SH-SY5Y (cell line): ENCODE measurements around the gene CUEDC1.

Experiments used
- GATA2 ChIP-seq: IDR thresholded peaks from 2 replicates; pipeline ENCODE4 v1.6.1; 2011; ENCODE audit warnings: mild to moderate bottlenecking, low read depth, low read length
- GATA3 ChIP-seq: IDR thresholded peaks from 2 replicates; pipeline ENCODE4 v1.6.1; 2011; ENCODE audit warnings: low read depth, mild to moderate bottlenecking, low read length, moderate library complexity

CUEDC1 gene

DNA sequence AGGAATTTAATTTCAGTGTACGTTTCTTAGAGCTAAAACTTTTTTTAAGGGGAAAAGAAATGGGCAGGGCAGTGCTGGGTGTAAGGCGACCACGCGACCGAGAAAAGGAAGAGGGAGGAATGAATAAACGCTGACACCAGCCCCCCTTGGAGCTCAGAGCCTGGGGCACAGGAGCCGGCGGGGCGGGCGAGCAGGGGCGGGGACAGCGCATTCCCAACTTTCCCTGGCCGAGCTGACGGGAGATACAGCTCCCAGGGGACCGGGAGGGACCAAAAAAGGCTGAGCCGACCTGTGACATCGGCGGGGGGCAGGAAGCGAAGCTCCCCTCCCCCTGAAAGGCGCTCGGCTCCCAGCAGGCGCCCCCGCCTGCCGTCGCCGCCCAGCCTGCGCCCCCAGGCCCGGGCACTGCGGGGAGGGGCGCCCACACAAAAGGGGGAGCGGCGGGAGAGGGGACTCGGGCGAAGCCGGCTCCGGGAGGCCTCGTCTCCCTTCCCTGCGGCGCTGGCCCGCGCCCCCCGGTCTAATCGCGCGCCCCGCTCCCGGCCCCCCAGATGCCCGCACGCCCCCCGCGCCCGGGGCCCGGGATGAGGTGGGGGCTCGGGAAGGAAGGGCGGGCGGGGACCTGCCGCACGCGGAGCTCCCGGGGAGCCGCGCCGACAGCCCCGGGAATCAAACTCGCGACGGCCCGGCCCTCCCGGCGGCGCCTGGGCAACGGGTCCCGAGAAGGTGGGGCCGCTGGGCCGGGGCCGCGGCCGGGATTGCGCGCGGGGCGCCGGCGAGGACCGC, 622 bp downstream of the CUEDC1 start:
- TF ChIP-seq GATA2 = no peak
- no peak for TF ChIP-seq GATA3

DNA sequence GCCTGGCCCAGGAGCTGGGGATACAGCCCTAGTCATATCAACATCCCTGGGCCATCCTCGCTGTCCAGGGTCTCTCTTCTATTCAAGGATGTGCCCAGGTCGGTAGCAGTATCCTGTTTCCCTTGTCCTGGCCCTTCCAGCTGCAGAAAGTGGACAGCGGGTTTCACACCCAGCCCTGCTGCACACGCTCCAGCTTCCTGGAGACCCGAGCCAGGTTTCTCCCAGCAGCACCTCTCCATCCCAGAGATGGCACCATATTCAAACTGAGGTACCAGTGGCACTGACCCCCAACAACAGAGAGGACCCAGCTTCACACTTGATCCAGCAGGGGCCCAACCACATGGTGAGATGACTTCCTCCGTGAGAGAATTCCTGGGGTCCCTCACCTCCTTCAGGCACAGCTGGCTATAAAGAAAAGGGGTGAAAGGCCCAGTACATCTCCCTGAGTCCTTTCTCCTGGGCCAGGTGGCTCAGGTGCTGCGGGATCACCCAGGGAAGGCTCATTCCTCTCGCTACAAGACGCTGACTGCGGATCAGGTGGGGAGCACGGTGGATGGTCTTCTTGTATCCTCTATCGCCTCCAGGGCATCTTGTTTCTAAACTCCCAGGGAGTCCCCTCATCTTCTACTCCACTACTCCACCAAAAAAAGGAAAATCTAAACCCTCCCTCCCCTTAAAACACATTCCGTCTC, 1.4 kb downstream of the CUEDC1 start:
- TF ChIP-seq GATA3 = no peak
- no peak for TF ChIP-seq GATA2

DNA sequence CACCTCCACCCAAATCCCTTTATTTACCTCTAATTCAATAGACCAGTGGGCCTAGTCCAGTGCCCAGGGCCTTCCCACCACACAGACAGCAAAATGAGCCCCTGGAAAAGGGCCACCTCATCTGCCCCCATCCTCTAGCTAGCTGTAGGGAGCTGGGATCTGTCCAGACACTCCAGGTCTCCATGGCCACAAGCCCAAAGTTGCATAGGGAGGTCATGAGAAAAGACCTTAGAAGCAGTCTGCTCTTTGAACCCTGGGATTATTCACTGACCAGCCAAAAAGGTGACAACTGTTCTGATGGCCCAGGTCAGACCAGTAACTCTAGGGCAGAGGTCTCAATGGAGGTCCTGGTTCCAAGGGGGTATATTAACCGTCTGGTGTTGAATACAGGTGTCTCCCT, 2.0 kb downstream of the CUEDC1 start:
- TF ChIP-seq GATA3 (no peak), GATA2 (no peak)

DNA sequence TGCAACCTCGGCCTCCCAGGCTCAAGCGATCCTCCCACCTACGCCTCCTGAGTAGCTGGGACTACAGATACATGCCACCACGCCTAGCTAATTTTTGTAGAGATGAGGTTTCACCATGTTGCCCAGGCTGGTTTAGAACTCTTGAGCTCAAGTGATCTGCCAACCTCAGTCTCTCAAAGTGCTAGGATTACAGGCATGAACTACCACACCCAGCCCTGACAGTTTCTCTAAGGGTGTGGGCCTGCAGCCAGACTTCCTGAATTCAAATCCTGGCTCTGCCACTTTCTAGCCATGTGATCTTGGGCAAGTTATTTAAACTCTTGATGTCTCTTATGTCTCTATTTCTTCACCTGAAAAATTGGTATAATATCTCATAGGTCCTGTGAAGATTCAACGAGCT, 5.6 kb downstream of the CUEDC1 start:
- TF ChIP-seq GATA2 (no peak), GATA3 (no peak)

DNA sequence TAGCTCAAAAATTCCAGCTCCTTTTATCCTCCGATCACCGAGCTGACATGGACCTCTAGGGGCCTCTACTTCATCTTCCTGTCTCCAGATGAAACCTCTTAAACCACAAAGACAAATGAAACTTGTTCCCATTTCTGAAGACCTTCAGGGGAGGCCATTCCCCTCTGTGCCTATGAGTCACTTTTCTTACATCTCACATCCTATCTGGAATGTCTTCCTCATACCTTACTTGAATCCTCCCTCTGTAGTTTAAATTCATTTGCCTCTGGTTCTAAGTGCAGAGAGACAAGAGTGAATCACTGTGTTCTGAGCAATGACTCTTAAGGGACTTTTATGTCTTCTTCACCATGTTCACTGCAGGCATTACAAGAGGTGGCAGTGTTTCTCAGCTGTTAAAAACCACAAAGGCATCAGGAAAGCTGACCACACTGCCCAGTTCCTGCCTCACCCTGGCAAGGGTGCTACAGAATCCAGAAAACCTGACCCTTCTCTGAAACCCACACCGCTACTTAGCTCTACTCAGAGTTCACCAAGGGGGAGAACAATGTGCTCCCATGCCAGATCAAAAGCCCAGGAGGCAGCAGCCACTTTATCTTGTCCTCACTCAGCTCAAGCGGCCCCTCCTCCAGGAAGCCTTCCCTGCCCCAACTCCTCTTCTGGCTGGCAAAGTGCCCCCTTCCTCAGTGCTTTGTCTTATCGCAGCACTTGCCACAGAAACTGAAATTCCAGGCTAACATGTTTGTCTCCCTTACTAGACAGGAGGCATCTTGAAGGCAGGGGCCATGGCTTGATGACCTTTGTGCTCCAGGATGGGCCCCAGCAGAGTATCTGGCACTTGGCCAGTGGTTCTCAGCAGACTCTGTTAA, 6.4 kb downstream of the CUEDC1 start:
- TF ChIP-seq GATA2 (no peak), GATA3 (no peak)

DNA sequence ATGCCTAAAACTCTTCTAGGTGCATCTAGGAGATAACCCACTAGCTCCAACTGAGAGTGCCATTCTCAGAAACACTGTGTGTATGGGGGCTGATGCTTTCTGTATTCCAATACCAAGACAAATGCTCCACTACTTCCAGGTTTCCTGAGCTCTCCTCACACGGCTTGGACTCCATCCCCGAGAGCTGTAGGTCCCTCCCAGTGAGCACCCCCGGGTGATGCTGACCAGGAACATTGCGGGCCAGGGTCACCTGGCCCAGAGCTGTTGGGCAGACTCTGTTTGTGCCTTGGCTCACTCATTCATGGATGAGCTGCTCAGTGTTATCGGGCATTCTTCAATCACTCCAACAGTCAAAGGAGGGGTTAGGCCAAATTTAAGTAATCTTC, 7.0 kb downstream of the CUEDC1 start:
- TF ChIP-seq GATA3 = no peak
- TF ChIP-seq GATA2 = no peak

DNA sequence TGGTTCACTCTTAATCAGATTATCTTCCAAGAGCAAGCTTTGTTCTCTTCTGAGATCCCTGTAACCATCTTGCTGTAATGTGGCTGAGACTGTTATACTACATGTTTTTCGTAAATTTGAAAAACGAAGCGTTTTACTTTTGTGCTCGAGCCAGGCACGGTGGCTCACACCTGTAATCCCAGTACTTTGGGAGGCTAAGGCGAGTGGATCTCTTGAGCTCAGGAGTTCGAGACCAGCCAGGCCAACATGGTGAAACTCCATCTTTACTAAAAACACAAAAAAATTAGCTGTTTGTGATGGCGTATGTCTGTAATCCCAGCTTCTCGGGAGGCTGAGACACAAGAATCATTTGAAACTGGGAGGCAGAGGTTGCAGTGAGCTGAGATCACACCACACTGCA, 7.8 kb downstream of the CUEDC1 start:
- TF ChIP-seq GATA2 (no peak), GATA3 (no peak)

DNA sequence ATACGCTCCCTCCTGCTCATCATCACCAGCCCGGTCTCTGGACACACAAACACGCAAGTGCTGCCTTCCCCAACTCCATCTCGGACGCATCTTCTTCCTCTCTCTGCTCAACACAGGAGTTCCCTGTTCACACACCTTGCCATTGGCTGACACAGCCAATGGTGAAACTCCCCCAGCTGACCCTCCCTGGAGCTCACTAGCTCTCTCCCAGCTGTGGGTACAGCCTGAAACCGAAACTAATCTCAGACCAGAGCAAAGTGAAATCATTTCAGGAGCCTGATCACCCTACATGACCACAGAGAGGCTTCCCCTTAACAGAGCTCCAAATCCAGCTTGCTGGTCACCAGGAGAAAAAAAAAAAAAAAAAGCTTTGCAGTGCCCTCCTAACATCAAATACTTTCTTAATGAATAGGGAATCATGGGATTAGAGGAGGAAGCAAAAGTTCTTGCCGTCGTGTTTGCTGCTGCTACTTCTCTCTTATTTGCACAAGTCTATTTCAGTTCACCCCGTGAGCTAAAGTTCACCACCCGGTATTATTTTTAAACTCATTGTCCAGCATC, 8.3 kb downstream of the CUEDC1 start:
- TF ChIP-seq GATA2 = no peak

DNA sequence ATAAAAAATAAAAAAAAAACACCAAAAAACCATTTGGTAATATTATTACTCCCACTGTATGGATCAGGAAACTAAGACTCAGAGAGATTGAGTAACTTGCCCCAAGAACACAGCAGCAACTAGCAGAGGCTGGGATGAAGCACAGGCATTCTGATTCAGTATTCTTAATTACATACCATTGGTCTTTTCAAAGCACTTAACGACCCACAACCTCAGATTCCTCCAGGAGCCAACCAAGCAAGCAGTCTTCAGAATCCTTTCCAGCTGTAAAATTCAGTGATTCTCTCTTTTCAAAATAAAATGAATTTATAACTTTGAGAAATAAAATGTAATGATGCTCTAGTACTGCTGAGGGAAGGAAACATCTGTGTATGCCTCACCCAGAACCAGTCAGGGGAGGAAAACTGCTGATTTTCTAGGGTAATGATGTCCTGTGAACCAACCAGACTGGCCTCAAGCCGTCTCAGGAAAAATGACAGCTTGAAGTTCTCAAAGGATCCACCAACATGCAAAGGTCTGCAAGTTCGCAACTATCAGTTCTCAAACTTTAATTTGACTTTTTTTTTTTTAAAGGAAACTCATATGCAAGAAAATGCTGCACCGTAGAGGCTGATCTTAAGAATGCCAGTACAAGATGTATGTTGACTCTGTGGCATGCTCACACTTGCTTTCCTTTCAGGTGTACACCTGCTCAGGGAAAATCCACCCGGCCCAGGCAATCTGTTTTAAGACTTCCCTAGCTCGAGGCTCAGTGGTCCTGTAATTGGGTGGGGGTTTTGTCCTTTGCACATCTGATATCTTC, 9.0 kb downstream of the CUEDC1 start:
- TF ChIP-seq GATA3 = no peak
- TF ChIP-seq GATA2 = no peak

DNA sequence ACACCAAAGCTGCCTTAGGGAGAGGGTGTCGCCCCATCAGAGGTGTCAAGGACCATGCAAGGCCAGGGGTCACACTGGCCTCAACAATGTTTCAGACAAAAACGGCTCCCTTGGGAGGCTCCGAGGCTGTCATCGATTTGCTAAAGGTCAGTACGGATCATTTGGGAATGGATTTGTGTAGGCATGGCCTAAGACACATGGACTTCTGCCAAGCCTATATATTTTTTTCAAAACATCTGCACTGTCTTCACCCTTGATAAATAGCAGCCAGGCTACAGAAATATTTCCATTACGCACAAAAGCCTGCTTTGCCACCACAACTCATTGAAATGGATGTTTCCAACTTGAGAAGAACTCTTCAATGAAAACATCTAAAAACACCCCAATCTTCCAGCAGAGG, 10.3 kb downstream of the CUEDC1 start:
- TF ChIP-seq GATA2 = no peak
- TF ChIP-seq GATA3 = no peak

DNA sequence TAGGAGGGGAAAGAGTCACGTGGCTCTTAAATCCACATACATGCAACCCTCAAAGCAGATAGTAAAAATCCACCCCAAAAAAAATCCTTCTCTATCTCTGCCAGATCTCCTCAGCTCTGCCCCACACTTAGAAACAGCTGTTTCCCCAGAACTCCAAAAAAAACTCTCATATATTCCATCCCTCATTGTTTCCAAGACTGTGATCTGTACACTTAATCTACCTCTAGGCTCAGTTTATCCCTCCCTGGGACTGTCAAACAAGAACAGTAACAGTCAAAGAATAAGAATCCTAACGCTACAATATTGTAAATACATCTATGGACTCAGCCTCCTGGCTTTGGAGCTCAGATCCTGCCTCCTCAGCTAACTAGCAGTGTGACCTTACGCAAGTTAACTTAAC, 11.6 kb downstream of the CUEDC1 start:
- TF ChIP-seq GATA3 (no peak), GATA2 (no peak)

DNA sequence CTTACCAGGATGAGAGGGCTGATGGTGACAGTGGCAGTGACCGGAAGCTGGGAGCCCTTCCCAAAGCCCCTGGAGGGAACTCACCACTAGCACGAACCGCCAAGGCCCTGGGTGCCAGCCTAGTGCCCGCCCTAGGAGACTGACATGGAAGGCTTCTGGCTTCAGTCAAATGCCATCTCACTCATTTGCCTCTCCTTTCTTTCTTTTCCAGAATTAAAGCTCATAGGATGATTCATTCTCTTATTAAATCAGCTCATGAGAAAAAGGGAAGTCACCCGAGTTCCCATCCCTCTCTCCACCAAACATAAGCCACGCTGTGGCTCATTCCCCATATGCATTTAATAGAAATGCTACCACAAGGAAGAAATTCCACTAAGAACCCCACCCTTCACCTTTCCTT, 12.1 kb downstream of the CUEDC1 start:
- TF ChIP-seq GATA3 (no peak), GATA2 (no peak)
